HEK293T (cell line): ENCODE measurements around the gene PANX2.
A peak's percentile ranks its signal among the peaks of the same experiment; 100 is the strongest.
"Not testable (repeated sequence)": the region's sequence is repeated elsewhere in the genome, so short reads cannot be mapped to it uniquely, and the experiment has no call there.

Experiments
- CTCF ChIA-PET: fragments of 350-600 bp; formaldehyde crosslinking; extraction: SDS; loops from one replicate; lab custom pipeline; 2021; ENCODE audit warnings: antibody characterized with exemption, inconsistent platforms; lab: Yijun Ruan, JAX
- POLR2A ChIA-PET: fragments of 350-600 bp; formaldehyde crosslinking; extraction: SDS; loops from one replicate; lab custom pipeline; 2020; ENCODE audit warnings: antibody characterized with exemption, inconsistent platforms; lab: Yijun Ruan, JAX
- DNase-seq: peaks from one replicate; pipeline ENCODE4 v3.0.0; 2012; ENCODE audit warnings: mixed read lengths; ENCODE audit errors: extremely low spot score
- ARNT ChIP-seq: fragments of 450-650 bp; IDR thresholded peaks from 2 replicates; pipeline ENCODE4 v1.6.1; 2017; ENCODE audit warnings: mild to moderate bottlenecking
- BHLHE40 ChIP-seq: fragments of 450-650 bp; IDR thresholded peaks from 2 replicates; pipeline ENCODE4 v1.6.1; 2016; ENCODE audit warnings: mild to moderate bottlenecking, moderate library complexity, borderline replicate concordance
- CTBP1 ChIP-seq: fragments of 450-650 bp; IDR thresholded peaks from 2 replicates; pipeline ENCODE4 v1.6.1; 2016; ENCODE audit warnings: borderline replicate concordance
- ELF4 ChIP-seq: fragments of 450-650 bp; IDR thresholded peaks from 2 replicates; pipeline ENCODE4 v1.6.1; 2017; ENCODE audit warnings: antibody characterized with exemption
- FOXA1 ChIP-seq: fragments of 450-650 bp; IDR thresholded peaks from 2 replicates; pipeline ENCODE4 v1.6.1; 2016; ENCODE audit warnings: mild to moderate bottlenecking
- FOXM1 ChIP-seq: fragments of 450-650 bp; IDR thresholded peaks from 2 replicates; pipeline ENCODE4 v1.6.1; 2017; ENCODE audit warnings: mild to moderate bottlenecking, borderline replicate concordance
- HDGF ChIP-seq: fragments of 450-650 bp; IDR thresholded peaks from 2 replicates; pipeline ENCODE4 v1.6.1; 2017; ENCODE audit warnings: antibody characterized with exemption, borderline replicate concordance
- L3MBTL2 ChIP-seq: fragments of 450-650 bp; conservative IDR thresholded peaks from 2 replicates; pipeline ENCODE4 v1.6.1; 2016; ENCODE audit warnings: mild to moderate bottlenecking
- LEF1 ChIP-seq: fragments of 450-650 bp; IDR thresholded peaks from 2 replicates; pipeline ENCODE4 v1.6.1; 2017; ENCODE audit warnings: mild to moderate bottlenecking, borderline replicate concordance
- NFRKB ChIP-seq: fragments of 450-650 bp; IDR thresholded peaks from 2 replicates; pipeline ENCODE4 v1.6.1; 2016; ENCODE audit warnings: mild to moderate bottlenecking, moderate library complexity
- SP1 ChIP-seq: fragments of 450-650 bp; IDR thresholded peaks from 2 replicates; pipeline ENCODE4 v1.6.1; 2017
- TF ChIP-seq, protein P1 (sequence below): fragments of 450-650 bp; IDR thresholded peaks from 2 replicates; pipeline ENCODE4 v1.6.1; 2016

PANX2 gene

DNA sequence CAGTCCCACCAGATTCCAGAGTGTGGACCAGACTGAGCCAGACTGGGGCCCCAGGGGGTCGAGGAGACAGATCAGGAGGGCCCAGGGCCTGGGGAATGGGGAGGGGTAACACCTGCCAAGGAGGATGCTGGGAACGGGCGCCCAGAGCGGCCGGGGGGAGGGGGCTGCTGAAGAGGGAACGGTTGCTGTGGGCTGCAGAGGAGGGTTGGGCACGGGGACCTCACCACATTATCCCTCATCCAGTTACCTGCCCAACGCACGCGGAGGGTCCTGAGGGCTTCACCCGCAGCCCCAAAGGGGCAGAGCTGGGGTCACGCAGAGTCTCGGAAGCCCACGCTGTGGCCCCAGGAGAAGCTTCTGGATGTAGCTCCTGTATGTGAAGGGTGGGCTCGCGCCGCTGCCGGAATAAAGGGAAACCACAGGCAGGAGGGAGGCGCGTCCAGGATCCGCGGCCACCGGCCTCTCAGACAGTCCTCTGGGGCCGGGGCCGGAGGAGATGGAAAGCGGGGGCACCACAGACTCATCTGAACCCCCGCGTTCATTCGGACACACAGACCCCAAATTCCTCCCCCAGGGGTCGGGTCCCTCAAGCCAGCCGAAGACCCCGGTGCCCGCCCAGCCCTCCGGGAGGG, 29.4 kb downstream of the PANX2 start:
- ChIA-PET POLR2A (interaction anchor here (1.5 kb wide), 1 partner anchor 10 kb away, joined by 5 read pairs; no protein-coding TSS in a partner anchor), CTCF (no interaction called here)
- no peak for TF ChIP-seq BHLHE40
- TF ChIP-seq CTBP1, result no peak
- TF ChIP-seq L3MBTL2, result peak; percentile 40; the same call in 1 of the 2 replicates
- no peak for DNase-seq

- peak; percentile 97 for DNase-seq
- ChIA-PET POLR2A (interaction anchor here (0.9 to 1.5 kb wide), 2 partner anchors 10 kb away, joined by 3 to 5 read pairs; no protein-coding TSS in a partner anchor), CTCF (no interaction called here)
- TF ChIP-seq, protein P1, sequence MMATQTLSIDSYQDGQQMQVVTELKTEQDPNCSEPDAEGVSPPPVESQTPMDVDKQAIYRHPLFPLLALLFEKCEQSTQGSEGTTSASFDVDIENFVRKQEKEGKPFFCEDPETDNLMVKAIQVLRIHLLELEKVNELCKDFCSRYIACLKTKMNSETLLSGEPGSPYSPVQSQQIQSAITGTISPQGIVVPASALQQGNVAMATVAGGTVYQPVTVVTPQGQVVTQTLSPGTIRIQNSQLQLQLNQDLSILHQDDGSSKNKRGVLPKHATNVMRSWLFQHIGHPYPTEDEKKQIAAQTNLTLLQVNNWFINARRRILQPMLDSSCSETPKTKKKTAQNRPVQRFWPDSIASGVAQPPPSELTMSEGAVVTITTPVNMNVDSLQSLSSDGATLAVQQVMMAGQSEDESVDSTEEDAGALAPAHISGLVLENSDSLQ, result peak; percentile 98
- TF ChIP-seq SP1, result no peak
Observed at GRCh38 chr22:50200461-50201190, 30.1 kb downstream of the PANX2 start, which contains the start of gene SELENOO. TSS of gene SELENOO (plus strand) at chr22:50201011. CDS start at chr22:50201037, 26 bp downstream.

DNA sequence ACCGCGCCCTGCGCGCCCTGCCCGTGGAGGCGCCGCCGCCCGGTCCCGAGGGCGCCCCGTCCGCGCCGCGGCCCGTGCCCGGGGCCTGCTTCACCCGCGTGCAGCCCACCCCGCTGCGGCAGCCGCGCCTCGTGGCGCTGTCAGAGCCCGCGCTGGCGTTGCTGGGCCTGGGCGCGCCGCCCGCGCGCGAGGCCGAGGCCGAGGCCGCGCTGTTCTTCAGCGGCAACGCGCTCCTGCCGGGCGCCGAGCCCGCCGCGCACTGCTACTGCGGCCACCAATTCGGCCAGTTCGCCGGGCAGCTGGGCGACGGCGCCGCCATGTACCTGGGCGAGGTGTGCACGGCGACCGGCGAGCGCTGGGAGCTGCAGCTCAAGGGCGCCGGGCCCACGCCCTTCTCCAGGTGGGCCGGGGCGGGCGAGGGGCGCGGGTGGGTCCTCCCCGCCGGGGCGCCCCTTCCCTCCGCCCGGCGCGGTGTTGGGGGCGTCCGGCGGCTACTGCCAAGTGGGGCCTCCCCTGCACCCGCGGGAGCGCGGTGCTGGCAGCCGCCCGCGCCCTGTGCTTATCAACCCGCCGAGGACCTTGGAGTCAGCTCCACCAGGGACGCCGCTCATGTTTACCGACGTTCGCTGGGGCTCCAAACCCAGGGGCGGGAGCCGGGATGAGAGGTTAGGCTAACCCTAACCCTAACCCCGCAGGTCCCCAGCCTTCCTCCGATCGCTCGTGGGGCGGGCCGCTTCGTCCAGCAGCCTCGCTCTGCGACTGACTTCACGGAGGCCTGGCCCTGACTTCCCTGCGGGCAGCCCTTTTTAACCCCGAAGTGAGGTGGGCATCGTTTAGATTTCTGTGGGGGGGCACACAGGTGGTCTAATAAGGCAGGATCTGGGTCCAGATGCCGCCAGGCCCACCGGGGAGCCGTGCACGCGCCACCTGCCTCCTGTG, 30.9 kb downstream of the PANX2 start:
- ChIA-PET CTCF (no interaction called here), POLR2A (interaction anchor here (0.9 kb wide), 1 partner anchor 11 kb away, joined by 3 read pairs; no protein-coding TSS in a partner anchor)
- TF ChIP-seq L3MBTL2, result peak; percentile 40
- TF ChIP-seq, protein P1, result no peak
- no peak for DNase-seq

GRCh38 chr22:50202130-50202666, 31.7 kb downstream of the PANX2 start:
- no peak for DNase-seq
- no peak for TF ChIP-seq FOXM1
- ChIA-PET CTCF (no interaction called here), POLR2A (no interaction called here)

DNA sequence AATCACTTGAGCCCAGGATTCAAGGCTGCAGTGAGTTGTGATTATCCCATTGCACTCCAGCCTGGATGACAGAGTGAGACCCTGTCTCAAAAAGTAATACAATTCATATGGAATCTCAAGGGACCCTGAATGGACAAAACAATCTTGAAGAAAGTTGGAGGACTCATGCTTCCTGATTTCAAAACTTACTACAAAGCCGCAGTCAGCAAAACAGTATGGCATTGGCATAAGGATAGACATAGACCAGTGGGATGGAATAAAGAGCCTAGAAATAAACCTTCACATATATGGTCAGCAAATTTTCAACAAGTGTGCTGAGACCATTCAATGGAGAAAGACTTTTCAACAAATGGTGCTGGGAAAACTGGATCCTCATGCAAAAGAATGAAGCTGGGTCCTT, 32.8 kb downstream of the PANX2 start:
- POLR2A ChIA-PET, result no interaction called here
- TF ChIP-seq SP1 (no peak), BHLHE40 (no peak), NFRKB (no peak), FOXM1 (no peak), HDGF (no peak), FOXA1 (no peak), ELF4 (no peak), L3MBTL2 (no peak), LEF1 (no peak), CTBP1 (no peak)
- CTCF ChIA-PET, result no interaction called here
- DNase-seq, result no peak

DNA sequence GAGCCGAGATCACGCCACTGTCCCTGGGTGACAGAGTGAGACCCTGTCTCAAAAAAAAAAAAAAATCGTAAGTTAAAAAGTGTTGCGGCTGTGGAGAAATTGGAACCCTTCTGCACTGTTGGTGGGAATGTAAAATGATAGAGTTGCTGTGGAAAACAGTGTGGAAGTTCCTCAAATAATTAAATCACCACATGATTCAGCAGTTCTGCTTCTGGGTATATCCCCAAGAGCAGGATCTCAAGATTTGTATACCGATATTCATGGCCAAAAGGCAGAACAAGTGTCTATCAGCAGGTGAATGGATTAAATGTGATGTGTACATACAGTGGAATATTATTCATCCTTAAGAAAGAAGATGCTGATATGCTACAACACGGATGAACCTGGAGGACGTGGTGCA, 34.0 kb downstream of the PANX2 start:
- DNase-seq, result no peak
- TF ChIP-seq ELF4 (no peak), SP1 (no peak), ARNT (no peak), CTBP1 (no peak)
- TF ChIP-seq, protein P1, result no peak
- ChIA-PET POLR2A (no interaction called here), CTCF (no interaction called here)

DNA sequence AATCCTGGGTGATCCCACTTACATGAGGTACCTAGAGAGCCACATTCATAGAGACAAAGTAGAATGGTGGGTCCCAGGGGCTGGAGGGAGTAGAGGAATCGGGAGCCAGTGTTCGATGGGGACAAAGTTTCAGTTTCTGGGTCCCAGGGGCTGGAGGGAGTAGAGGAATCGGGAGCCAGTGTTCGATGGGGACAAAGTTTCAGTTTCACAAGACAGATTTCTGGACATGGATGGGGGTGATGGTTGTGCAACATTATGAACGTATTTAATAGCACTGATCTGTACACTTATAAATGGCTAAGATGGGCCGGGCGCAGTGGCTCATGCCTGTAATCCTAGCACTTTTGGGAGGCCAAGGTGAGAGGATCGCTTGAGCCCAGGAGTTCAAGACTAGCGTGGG, 34.5 kb downstream of the PANX2 start:
- POLR2A ChIA-PET, DNase-seq: not testable (repeated sequence)
- CTCF ChIA-PET, result interaction anchor here (0.6 kb wide), 1 partner anchor 61 kb away, joined by 3 read pairs; no protein-coding TSS in a partner anchor
